GM12892 (cell line): Measurements from ENCODE around the gene AMBP.

ENCODE experiments used
- DNase-seq: peaks from one replicate; pipeline ENCODE4 v3.0.0; 2011; ENCODE audit not compliant: insufficient read length
- FAIRE-seq: peaks from 2 replicates; lab custom pipeline; 2011; peaks lifted over from hg19 to GRCh38; lab: Jason Lieb, UNC
- POLR2A ChIP-seq: IDR thresholded peaks from 2 replicates; pipeline ENCODE4 v1.6.1; 2011; ENCODE audit warnings: low read depth, low read length, control low read depth
- POLR2AphosphoS5 ChIP-seq: IDR thresholded peaks from 2 replicates; pipeline ENCODE4 v1.6.1; 2011; ENCODE audit warnings: low read depth, low read length, control low read depth
- TAF1 ChIP-seq: IDR thresholded peaks from 2 replicates; pipeline ENCODE4 v1.6.1; 2011; ENCODE audit warnings: low read depth, mild to moderate bottlenecking, control low read depth, low read length, borderline replicate concordance

The AMBP gene

GRCh38 chr9:114014044-114014443 lies 64.1 kb downstream of the AMBP start:
- DNase-seq (no peak), FAIRE-seq (no peak)
- no peak for TF ChIP-seq TAF1
- TF ChIP-seq POLR2AphosphoS5, result no peak

GRCh38 chr9:114012126-114012525 lies 66.0 kb downstream of the AMBP start:
- FAIRE-seq (no peak), DNase-seq (no peak)
- TF ChIP-seq TAF1, result no peak
- TF ChIP-seq POLR2A, result no peak
- TF ChIP-seq POLR2AphosphoS5, result no peak

GRCh38 chr9:114011313-114011712 lies 66.8 kb downstream of the AMBP start:
- DNase-seq (no peak), FAIRE-seq (no peak)
- TF ChIP-seq POLR2AphosphoS5 (no peak), POLR2A (no peak), TAF1 (no peak)
